ENCODE results near the gene GPR84. TPM values are rescaled to one million over a fixed set of nuclear protein-coding genes. Genes with fewer than 3 reads are reported as not detected.
"Not testable (repeated sequence)": the region's sequence is repeated elsewhere in the genome, so short reads cannot be mapped to it uniquely, and the experiment has no call there.

Gene GPR84
- total RNA-seq, 1 donor from 2014 or later, result 0.96 TPM

DNA sequence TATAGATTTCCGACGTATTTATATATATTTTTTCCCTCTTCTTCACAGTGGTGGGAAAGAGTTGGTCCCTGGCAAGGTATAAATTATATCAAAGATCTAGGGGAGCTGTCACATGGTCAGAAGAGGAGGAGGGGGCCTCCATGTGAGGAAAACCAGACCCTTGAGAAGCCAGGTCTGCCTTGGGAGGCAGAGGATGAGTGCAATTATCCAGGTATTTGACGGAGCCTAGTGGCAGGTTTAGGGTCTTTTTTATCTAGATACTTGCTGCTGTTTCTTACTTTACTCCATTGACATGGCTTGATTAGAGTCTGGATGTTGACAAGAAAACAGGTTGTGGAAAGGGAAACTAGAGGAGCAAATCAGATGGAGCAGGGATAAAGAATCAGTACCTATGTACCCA is 33.8 kb downstream of the GPR84 start:
- H3K4me1 ChIP-seq, result peaks cover 51% of the 10 kb centered on the region

DNA sequence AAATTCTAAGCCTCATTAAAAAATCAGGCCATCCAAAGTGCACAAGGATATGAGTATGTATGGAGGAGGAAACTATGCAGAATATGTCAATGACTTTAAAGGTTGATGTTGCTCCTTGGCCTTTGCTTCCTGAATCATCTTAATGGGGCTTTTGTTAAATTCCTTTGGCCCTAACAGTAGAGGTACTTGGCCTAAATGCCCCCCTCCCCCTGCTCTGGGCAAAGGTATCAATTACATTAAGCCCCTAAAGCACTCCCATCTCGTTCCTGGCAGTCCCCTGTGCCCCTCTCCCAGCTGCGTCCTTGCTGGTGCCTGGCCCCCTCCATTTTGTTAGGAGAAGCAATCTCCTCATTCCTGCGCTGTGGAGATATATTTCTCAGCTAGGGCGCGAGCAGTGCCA is 34.5 kb downstream of the GPR84 start:
- TF ChIP-seq, protein P1, sequence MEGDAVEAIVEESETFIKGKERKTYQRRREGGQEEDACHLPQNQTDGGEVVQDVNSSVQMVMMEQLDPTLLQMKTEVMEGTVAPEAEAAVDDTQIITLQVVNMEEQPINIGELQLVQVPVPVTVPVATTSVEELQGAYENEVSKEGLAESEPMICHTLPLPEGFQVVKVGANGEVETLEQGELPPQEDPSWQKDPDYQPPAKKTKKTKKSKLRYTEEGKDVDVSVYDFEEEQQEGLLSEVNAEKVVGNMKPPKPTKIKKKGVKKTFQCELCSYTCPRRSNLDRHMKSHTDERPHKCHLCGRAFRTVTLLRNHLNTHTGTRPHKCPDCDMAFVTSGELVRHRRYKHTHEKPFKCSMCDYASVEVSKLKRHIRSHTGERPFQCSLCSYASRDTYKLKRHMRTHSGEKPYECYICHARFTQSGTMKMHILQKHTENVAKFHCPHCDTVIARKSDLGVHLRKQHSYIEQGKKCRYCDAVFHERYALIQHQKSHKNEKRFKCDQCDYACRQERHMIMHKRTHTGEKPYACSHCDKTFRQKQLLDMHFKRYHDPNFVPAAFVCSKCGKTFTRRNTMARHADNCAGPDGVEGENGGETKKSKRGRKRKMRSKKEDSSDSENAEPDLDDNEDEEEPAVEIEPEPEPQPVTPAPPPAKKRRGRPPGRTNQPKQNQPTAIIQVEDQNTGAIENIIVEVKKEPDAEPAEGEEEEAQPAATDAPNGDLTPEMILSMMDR (IDR thresholded peaks at IDR 0.05), result no peak
- Histone ChIP-seq H3K27ac (no peak overlapping the region), H3K27me3 (no peaks in the 10 kb centered on the region), H3K9me3 (no peaks in the 10 kb centered on the region), H3K4me1 (peaks cover 46% of the 10 kb centered on the region), H3K4me3 (no peak overlapping the region), H3K36me3 (no peaks in the 10 kb centered on the region)
- ATAC-seq (no peak), DNase-seq (no peak)
- intact Hi-C loops (cut with DNase I), result no loop called here

More for the DNA sequence above, 33.8 kb downstream of the GPR84 start:
- DNase-seq (no peak), ATAC-seq (no peak)
- Histone ChIP-seq H3K9me3 (no peaks in the 10 kb centered on the region), H3K36me3 (no peaks in the 10 kb centered on the region), H3K27me3 (no peaks in the 10 kb centered on the region), H3K27ac (peak overlapping the region; percentile 1), H3K4me3 (no peak overlapping the region)
- TF ChIP-seq, protein P1 (IDR thresholded peaks at IDR 0.05), result no peak
- intact Hi-C loops (cut with DNase I), result no loop called here

DNA sequence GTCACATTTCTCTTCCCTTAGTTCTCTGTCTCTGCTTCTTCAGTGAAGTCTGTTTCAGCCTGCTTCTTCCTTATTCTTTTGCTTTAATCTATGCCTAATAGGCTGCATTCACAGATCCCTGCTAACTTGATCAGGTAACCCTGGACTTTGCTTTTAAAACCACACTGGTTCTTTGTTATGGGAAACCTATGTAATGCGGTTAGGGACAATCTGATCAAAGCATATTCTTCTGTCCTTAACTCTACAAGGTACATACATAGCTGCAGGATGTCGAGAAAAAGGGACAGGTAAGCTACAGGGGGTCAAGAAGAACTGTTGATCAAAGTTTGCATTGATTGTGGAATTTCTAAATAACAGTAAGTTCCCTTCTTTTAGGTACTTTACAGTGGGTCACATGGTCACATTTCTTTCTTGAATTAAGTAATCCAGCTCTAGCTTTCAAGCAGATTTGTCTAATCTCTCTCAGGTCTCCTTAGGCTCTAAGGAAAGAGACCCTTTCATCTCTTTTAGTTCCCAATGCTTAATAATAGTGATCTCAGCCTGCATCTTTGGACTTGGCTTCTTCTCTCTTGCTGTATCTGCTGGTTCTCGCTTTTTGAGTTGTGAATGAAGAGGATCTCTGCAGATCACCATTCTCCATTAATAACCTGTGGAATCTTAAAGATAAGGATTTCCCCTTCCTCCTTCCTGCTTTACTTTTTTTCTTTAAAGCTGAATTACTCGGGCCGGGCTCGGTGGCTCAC is 35.5 kb downstream of the GPR84 start:
- TF ChIP-seq, protein P1 (IDR thresholded peaks at IDR 0.05), result no peak
- intact Hi-C loops (cut with DNase I), result no loop called here
- no peaks in the 10 kb centered on the region for H3K36me3 ChIP-seq
- no peak for DNase-seq
- peak overlapping the region; percentile 47 for H3K27ac ChIP-seq
- H3K4me3 ChIP-seq, result no peak overlapping the region
- no peaks in the 10 kb centered on the region for H3K27me3 ChIP-seq
- H3K4me1 ChIP-seq, result peaks cover 45% of the 10 kb centered on the region
- ATAC-seq, result no peak
- no peaks in the 10 kb centered on the region for H3K9me3 ChIP-seq

DNA sequence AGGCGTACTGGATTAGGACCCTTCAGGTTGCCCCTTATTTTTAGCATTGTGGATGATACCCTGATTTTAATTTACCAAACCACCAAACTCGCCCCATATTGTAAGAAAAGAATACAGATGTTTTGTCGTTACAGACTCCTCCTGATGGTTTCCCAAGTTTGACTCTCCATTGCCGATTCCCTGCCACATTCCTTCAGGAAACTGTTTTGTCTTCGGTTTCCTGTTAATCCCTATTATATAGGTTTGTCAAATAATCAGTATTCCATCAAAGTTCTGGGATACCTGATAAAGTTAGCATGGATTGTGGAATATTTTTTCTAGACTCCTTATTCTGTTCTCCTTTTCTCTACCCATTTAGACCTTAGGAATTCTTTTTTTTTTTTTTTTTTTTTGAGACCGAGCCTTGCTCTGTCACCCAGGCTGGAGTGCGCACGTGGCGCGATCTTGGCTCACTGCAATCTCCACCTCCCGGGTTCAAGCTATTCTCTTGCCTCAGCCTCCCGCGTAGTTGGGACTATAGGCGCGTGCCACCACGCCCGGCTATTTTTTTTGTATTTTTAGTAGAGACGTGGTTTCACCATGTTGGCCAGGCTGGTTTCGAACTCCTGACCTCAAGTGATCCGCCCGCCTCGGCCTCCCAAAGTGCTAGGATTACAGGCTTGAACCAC is 38.7 kb downstream of the GPR84 start:
- DNase-seq; ATAC-seq; intact Hi-C loops (cut with DNase I); H3K27me3 ChIP-seq; H3K36me3 ChIP-seq; H3K9me3 ChIP-seq: not testable (repeated sequence)
- Histone ChIP-seq H3K4me3 (peak overlapping the region; percentile 93), H3K4me1 (peaks cover 28% of the 10 kb centered on the region), H3K27ac (peak overlapping the region; percentile 93)

DNA sequence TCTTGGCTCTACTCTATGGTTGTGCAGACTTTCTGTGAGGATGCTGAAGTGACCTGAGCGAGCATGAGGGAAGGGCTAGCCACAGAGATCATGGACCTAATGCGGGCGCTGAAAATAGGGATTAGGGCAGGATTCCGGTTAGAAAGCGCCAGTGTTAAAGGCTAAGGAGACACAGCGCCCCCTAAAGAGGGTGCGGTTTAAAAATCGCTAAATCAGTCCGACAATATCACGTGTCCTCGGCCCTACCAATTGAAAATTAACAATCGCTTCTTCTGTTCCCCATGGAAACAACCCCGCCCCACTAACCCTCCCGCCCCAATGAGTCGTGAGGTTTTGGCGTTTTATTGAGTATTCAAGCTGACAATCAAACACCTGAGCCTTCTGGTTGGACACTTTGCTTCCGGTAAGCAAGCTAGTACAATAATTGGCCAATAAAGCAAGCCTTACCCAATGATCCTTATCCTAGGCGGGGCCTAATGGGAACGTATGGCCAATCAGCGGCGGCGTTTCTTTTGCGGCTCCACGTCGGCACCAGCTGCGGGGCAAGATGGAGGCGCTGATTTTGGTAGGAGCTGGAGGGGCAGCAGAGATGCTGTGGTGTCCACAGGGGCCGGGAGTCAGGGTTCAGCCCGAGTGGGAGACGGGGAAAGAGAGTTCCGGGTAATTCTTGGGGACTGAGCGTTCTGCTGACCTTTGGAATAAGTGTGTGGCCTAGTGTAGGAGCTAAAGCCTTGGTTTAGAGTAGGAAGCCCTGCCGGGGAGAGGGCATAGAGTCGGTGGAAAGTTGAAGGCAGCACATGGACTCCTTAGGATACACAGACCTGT is 39.5 kb downstream of the GPR84 start, which contains the start of gene COPZ1:
Gene COPZ1, plus strand, starts transcription at position 515 of the 825 bp plus-strand sequence. Its CDS starts 33 bp downstream, at position 548.
- intact Hi-C loops (cut with DNase I), result no loop called here
- H3K9me3 ChIP-seq, result no peaks in the 10 kb centered on the region
- peak; percentile 95 for DNase-seq
- TF ChIP-seq, protein P1 (IDR thresholded peaks at IDR 0.05), result peak; percentile 76
- peaks cover 27% of the 10 kb centered on the region for H3K4me1 ChIP-seq
- peak within 1 kb of the TSS; percentile 93 for H3K4me3 ChIP-seq
- ATAC-seq, result peak; percentile 98
- H3K27ac ChIP-seq, result peak within 1 kb of the TSS; percentile 93
- no peaks in the 10 kb centered on the region for H3K36me3 ChIP-seq
- no peaks in the 10 kb centered on the region for H3K27me3 ChIP-seq

Data from upper lobe of right lung (tissue), 1 donor.